ENCODE measurements around the gene RYR3.

Gene RYR3

DNA sequence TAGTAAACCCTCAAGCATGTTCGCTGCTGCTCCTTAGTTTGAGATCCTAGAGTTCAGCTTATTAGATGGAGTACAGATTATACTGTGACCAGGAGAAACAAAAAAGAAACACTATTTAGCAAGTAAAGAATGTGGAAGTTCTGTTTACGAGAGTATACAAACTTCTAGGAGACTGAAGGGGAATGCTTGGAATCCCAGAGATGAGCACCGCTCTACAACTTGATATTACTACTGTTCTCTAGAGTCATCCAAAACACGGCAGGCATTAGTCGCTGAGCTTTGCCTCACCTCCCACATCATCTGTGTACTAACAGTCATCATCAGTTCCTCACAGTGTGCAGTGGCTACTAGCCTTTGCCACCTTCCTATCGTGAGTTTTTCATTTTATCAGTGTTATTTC is 536.1 kb downstream of the RYR3 start:
- H3K9me2 ChIP-seq (replicated peaks; ENCODE audit: insufficient read depth, low read length): no peaks in the 10 kb centered on the region
- TF ChIP-seq, protein P1, sequence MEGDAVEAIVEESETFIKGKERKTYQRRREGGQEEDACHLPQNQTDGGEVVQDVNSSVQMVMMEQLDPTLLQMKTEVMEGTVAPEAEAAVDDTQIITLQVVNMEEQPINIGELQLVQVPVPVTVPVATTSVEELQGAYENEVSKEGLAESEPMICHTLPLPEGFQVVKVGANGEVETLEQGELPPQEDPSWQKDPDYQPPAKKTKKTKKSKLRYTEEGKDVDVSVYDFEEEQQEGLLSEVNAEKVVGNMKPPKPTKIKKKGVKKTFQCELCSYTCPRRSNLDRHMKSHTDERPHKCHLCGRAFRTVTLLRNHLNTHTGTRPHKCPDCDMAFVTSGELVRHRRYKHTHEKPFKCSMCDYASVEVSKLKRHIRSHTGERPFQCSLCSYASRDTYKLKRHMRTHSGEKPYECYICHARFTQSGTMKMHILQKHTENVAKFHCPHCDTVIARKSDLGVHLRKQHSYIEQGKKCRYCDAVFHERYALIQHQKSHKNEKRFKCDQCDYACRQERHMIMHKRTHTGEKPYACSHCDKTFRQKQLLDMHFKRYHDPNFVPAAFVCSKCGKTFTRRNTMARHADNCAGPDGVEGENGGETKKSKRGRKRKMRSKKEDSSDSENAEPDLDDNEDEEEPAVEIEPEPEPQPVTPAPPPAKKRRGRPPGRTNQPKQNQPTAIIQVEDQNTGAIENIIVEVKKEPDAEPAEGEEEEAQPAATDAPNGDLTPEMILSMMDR (IDR thresholded peaks at IDR 0.05; ENCODE audit: insufficient read depth, low read length, poor library complexity, severe bottlenecking): no peak
- TF ChIP-seq EZH2phosphoT487 (conservative IDR thresholded peaks at IDR 0.05; ENCODE audit: low read length): no peak
- no peak overlapping the region for H3K4me2 ChIP-seq (ENCODE audit: low read depth, low read length, poor library complexity, severe bottlenecking)
- H3K36me3 ChIP-seq (ENCODE audit: low read length): no peaks in the 10 kb centered on the region
- H3K9ac ChIP-seq (ENCODE audit: low read length): no peak overlapping the region
- no peaks in the 10 kb centered on the region for H3K79me2 ChIP-seq (ENCODE audit: insufficient read depth, low read length)
- H3K4me3 ChIP-seq (ENCODE audit: insufficient read depth, low read length, poor library complexity, severe bottlenecking): no peak overlapping the region
- H3K27me3 ChIP-seq (ENCODE audit: low read length): no peaks in the 10 kb centered on the region
- H3F3A ChIP-seq (ENCODE audit: insufficient read depth): no peaks in the 10 kb centered on the region
- no peaks in the 10 kb centered on the region for H4K20me1 ChIP-seq (ENCODE audit: low read depth, low read length)
- no peak overlapping the region for H3K27ac ChIP-seq (ENCODE audit: low read depth, low read length)
- H2AFZ ChIP-seq (ENCODE audit: low read depth, low read length, severe bottlenecking): no peak overlapping the region
- no peaks in the 10 kb centered on the region for H3K9me3 ChIP-seq (ENCODE audit: insufficient read depth, low read length)

DNA sequence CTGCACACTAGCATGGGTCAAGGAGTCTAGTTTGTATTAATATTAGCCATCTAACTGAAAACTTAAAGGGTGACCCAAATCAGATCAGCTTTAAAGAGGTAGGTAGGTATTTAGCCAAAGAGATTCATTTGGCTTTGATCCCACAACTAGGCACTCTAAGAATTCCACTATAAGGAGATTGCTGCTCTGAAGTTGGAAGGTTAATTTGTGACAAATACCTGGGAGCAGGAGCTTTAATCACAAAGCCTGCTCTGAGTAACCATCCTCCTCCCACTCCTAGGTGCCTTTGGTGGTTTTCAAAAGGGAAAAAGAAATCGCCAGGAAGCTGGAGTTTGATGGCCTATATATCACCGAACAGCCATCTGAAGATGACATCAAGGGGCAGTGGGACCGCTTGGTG is 537.2 kb downstream of the RYR3 start:
- Histone ChIP-seq H3F3A (ENCODE audit: insufficient read depth) (no peaks in the 10 kb centered on the region), H2AFZ (ENCODE audit: low read depth, low read length, severe bottlenecking) (no peak overlapping the region), H3K4me2 (ENCODE audit: low read depth, low read length, poor library complexity, severe bottlenecking) (no peak overlapping the region), H3K9ac (ENCODE audit: low read length) (no peak overlapping the region), H3K4me3 (ENCODE audit: insufficient read depth, low read length, poor library complexity, severe bottlenecking) (no peak overlapping the region), H3K36me3 (ENCODE audit: low read length) (no peaks in the 10 kb centered on the region), H3K27me3 (ENCODE audit: low read length) (no peaks in the 10 kb centered on the region), H4K20me1 (ENCODE audit: low read depth, low read length) (no peaks in the 10 kb centered on the region), H3K9me3 (ENCODE audit: insufficient read depth, low read length) (no peaks in the 10 kb centered on the region), H3K9me2 (replicated peaks; ENCODE audit: insufficient read depth, low read length) (no peaks in the 10 kb centered on the region), H3K79me2 (ENCODE audit: insufficient read depth, low read length) (no peaks in the 10 kb centered on the region), H3K27ac (ENCODE audit: low read depth, low read length) (no peak overlapping the region)
- TF ChIP-seq EZH2phosphoT487 (conservative IDR thresholded peaks at IDR 0.05; ENCODE audit: low read length): no peak
- TF ChIP-seq, protein P1 (IDR thresholded peaks at IDR 0.05; ENCODE audit: insufficient read depth, low read length, poor library complexity, severe bottlenecking): no peak

- TF ChIP-seq, protein P1 (IDR thresholded peaks at IDR 0.05; ENCODE audit: insufficient read depth, low read length, poor library complexity, severe bottlenecking): no peak
- TF ChIP-seq EZH2phosphoT487 (conservative IDR thresholded peaks at IDR 0.05; ENCODE audit: low read length): no peak
- Histone ChIP-seq H3K9me2 (replicated peaks; ENCODE audit: insufficient read depth, low read length) (no peaks in the 10 kb centered on the region), H3K27me3 (ENCODE audit: low read length) (no peaks in the 10 kb centered on the region), H3K4me3 (ENCODE audit: insufficient read depth, low read length, poor library complexity, severe bottlenecking) (no peak overlapping the region), H4K20me1 (ENCODE audit: low read depth, low read length) (no peaks in the 10 kb centered on the region), H3K27ac (ENCODE audit: low read depth, low read length) (no peak overlapping the region), H3K36me3 (ENCODE audit: low read length) (no peaks in the 10 kb centered on the region), H3K9ac (ENCODE audit: low read length) (no peak overlapping the region), H3K4me2 (ENCODE audit: low read depth, low read length, poor library complexity, severe bottlenecking) (no peak overlapping the region), H3K9me3 (ENCODE audit: insufficient read depth, low read length) (no peaks in the 10 kb centered on the region), H3F3A (ENCODE audit: insufficient read depth) (no peaks in the 10 kb centered on the region), H3K79me2 (ENCODE audit: insufficient read depth, low read length) (no peaks in the 10 kb centered on the region), H2AFZ (ENCODE audit: low read depth, low read length, severe bottlenecking) (no peak overlapping the region)
These were observed 540.3 kb downstream of the RYR3 start for GRCh38 chr15:33851079-33851478.

All from SU-DHL-6 (cell line).